ENCODE measurements around the gene SPPL2B. TPM values are rescaled to one million over a fixed set of nuclear protein-coding genes. Genes with fewer than 3 reads are reported as not detected.

SPPL2B gene
- total RNA-seq, 6 experiments from 2014 or later = 11.8 to 39.8 (median 26.5) TPM

GRCh38 chr19:2337329-2337707 is 8.8 kb downstream of the SPPL2B start:
- TF ChIP-seq CTCF (IDR thresholded peaks at IDR 0.05) (no peak), POLR2A (IDR thresholded peaks at IDR 0.05) (no peak)
- Histone ChIP-seq H3K4me1 (no peaks in the 10 kb centered on the region), H3K36me3 (peaks cover 0 to 11% (median 0%) of the 10 kb centered on the region in 4 donors), H3K27me3 (no peaks in the 10 kb centered on the region), H3K4me3 (no peak overlapping the region), H3K27ac (no peak overlapping the region), H3K9me3 (no peaks in the 10 kb centered on the region)
- intact Hi-C loops (cut with DNase I) = loop anchor here in 1 of 2 donors (10.0 kb wide), 1 partner anchor 47 kb away; no protein-coding TSS in a partner anchor
- 100% methylated on average over 1 of the region's 19 CpGs for WGBS (ENCODE audit: insufficient coverage, low coverage, low lambda C conversion rate, missing lambda C conversion rate)
- no peak for DNase-seq
- ATAC-seq = no peak

DNA sequence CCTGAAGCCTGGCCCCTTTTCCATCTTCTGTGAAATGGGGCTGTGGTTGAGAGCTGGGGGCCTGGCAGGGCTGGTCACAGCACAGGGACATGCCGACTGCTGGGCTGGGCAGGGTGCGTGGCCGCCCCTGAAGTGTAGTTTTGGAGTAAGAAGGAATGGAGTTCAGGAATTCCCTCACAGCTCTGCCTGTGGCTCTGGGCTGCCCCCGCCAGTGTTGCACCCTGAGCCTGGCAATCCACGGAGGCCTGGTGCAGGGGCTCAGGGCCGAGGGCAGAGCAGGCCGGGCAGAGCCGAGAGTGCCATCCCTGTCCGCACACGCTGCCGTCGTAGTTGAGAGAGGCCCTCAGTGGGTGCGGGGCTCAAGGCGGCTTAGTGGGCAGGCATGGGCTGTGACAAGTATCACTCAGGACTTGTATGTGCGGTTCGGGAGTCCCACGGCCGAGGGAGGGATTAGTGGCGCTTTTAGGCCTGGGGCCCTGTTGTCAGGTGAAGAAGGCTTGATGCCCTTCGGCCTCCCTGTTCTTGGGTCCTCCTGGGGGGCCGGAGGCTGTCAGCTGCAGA is 9.7 kb downstream of the SPPL2B start:
- Histone ChIP-seq H3K27ac (no peak overlapping the region), H3K36me3 (peaks cover 0 to 11% (median 0%) of the 10 kb centered on the region in 4 donors)

DNA sequence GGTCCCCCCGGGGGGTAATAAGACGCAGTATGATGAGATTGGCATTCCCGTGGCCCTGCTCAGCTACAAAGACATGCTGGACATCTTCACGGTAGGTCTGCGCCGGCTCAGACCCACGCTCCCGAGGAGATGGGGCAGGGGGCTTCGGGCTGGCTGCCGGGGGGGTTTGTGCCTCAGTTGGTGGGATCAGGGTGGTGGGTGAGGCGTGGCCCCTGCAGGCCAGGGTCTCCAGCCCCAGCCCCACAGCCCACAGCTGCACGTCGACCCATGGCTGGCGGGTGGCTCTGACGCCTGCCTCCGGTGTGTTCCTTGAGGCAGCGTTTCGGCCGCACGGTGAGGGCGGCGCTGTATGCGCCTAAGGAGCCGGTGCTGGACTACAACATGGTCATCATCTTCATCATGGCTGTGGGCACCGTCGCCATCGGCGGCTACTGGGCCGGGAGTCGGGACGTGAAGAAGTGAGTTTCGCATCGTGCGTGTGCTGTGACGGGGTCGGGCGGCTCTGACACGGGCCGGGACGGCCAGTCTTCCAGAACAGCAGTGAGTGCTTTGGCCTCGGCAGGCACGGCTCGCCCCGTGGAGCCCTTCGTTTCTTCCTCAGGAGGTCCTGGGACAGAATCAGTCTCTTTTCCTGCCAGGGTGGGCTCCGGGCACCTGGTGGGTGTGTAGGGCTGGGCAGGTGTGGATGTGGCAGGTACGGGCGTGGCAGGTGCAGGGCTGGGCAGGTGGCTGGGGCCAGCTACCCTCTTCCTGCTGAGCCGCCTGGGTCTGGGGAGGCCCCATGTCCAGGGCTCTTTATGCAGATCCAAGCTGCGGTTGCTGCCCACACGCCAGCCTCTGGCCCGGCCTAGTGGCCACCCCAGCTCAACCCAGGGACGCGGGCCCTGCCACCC is 10.5 kb downstream of the SPPL2B start:
- Histone ChIP-seq H3K36me3 (peaks cover 0 to 11% (median 0%) of the 10 kb centered on the region in 4 donors), H3K27me3 (no peaks in the 10 kb centered on the region), H3K4me3 (no peak overlapping the region), H3K27ac (no peak overlapping the region), H3K4me1 (no peaks in the 10 kb centered on the region), H3K9me3 (no peaks in the 10 kb centered on the region)
- intact Hi-C loops (cut with DNase I) = loop anchor here in 1 of 2 donors (10.0 kb wide), 1 partner anchor 46 kb away; no protein-coding TSS in a partner anchor
- TF ChIP-seq CTCF (IDR thresholded peaks at IDR 0.05) = no peak
- TF ChIP-seq POLR2A (IDR thresholded peaks at IDR 0.05) = no peak
- ATAC-seq (no peak), DNase-seq (no peak)
- no CpG with 5 or more reads among the region's 54 CpGs for WGBS (ENCODE audit: insufficient coverage, low coverage, low lambda C conversion rate, missing lambda C conversion rate)

More for the DNA sequence above, 9.7 kb downstream of the SPPL2B start:
- DNase-seq = no peak
- intact Hi-C loops (cut with DNase I) = loop anchor here in 1 of 2 donors (10.0 kb wide), 1 partner anchor 47 kb away; no protein-coding TSS in a partner anchor
- Histone ChIP-seq H3K9me3 (no peaks in the 10 kb centered on the region), H3K4me1 (no peaks in the 10 kb centered on the region), H3K27me3 (no peaks in the 10 kb centered on the region), H3K4me3 (no peak overlapping the region)
- no peak for ATAC-seq
- no CpG with 5 or more reads among the region's 21 CpGs for WGBS (ENCODE audit: insufficient coverage, low coverage, low lambda C conversion rate, missing lambda C conversion rate)
- TF ChIP-seq CTCF (IDR thresholded peaks at IDR 0.05) (no peak), POLR2A (IDR thresholded peaks at IDR 0.05) (no peak)

GRCh38 chr19:2339644-2340310 is 11.3 kb downstream of the SPPL2B start:
- 95% methylated on average over 15 of the region's 52 CpGs for WGBS (ENCODE audit: insufficient coverage, low coverage, low lambda C conversion rate, missing lambda C conversion rate)
- no peak for DNase-seq

More at GRCh38 chr19:2339644-2340310, 11.3 kb downstream of the SPPL2B start:
- Histone ChIP-seq H3K36me3 (peaks cover 0 to 11% (median 0%) of the 10 kb centered on the region in 4 donors), H3K27ac (no peak overlapping the region), H3K27me3 (no peaks in the 10 kb centered on the region), H3K4me1 (no peaks in the 10 kb centered on the region), H3K4me3 (no peak overlapping the region), H3K9me3 (no peaks in the 10 kb centered on the region)
- no peak for ATAC-seq
- TF ChIP-seq CTCF (IDR thresholded peaks at IDR 0.05) (no peak), POLR2A (IDR thresholded peaks at IDR 0.05) (no peak)
- intact Hi-C loops (cut with DNase I) = loop anchor here in 1 of 2 donors (10.0 kb wide), 1 partner anchor 45 kb away; no protein-coding TSS in a partner anchor

All from right lobe of liver (tissue), 6 donors.